ENCODE data around the gene TMEM269. TPM values are rescaled to one million over a fixed set of nuclear protein-coding genes. Genes with fewer than 3 reads are reported as not detected.

Gene TMEM269
- total and polyA plus RNA-seq, 3 experiments from 2014 or later, result 0.16 to 0.20 TPM; not detected in 1

- Histone ChIP-seq H3K27ac (ENCODE audit: low read depth, low read length) (no peak overlapping the region), H3K36me3 (ENCODE audit: insufficient read depth, low read length) (peaks cover 23% of the 10 kb centered on the region), H3K27me3 (ENCODE audit: insufficient read depth, low read length, poor library complexity, severe bottlenecking) (no peaks in the 10 kb centered on the region), H3K4me1 (ENCODE audit: insufficient read depth, low read length) (peaks cover 15% of the 10 kb centered on the region), H3K9me3 (ENCODE audit: low read length) (no peaks in the 10 kb centered on the region), H3K4me3 (ENCODE audit: low read length) (no peak overlapping the region)
- ChIA-PET POLR2A (no interaction called here), CTCF (no interaction called here)
- H3K9me3 Mint-ChIP-seq, result no peaks in the 10 kb centered on the region
- peaks cover 4 to 7% (median 5%) of the 10 kb centered on the region in 3 donors for H3K4me1 Mint-ChIP-seq
- peaks cover 6 to 45% (median 13%) of the 10 kb centered on the region in 3 donors for H3K36me3 Mint-ChIP-seq
- no peak overlapping the region for H3K4me3 Mint-ChIP-seq
- no peak for DNase-seq
- H3K27ac Mint-ChIP-seq, result peak overlapping the region in 1 of 8 donors; percentile 63
- H3K27me3 Mint-ChIP-seq, result no peaks in the 10 kb centered on the region
Measured at GRCh38 chr1:42761567-42761966, 23.2 kb upstream of the TMEM269 start.

DNA sequence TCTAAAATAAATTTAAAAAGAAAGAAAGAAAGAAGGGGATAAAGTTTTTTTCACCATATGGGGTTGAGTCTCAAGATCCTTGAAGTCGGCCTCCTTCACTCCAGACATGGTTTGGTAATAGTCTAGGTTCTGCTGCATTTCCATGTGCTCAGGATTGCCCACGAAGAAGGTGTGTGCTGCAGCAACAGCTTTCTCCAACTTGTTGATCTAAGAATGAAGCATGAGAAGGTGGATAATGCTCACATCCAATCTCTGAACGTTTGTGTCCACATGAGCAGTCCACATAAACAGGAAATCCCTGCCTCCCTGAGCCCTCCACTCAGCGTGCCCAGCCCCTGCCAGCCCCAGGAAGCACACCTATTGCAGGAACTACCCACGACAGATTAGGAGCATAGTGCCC lies 22.5 kb upstream of the TMEM269 start:
- H3K4me1 ChIP-seq (ENCODE audit: insufficient read depth, low read length), result peaks cover 15% of the 10 kb centered on the region
- peaks cover 0 to 8% (median 4%) of the 10 kb centered on the region in 3 donors for H3K4me1 Mint-ChIP-seq
- no peaks in the 10 kb centered on the region for H3K9me3 ChIP-seq (ENCODE audit: low read length)
- H3K4me3 Mint-ChIP-seq, result peak overlapping the region in 1 of 7 donors; percentile 24
- CTCF ChIA-PET, result interaction anchor here (0.6 to 1.1 kb wide), 2 partner anchors 84 to 219 kb away, joined by 3 read pairs; partner anchors contain the start of gene ZNF691
- no peak overlapping the region for H3K4me3 ChIP-seq (ENCODE audit: low read length)
- H3K27me3 ChIP-seq (ENCODE audit: insufficient read depth, low read length, poor library complexity, severe bottlenecking), result no peaks in the 10 kb centered on the region
- H3K27me3 Mint-ChIP-seq, result no peaks in the 10 kb centered on the region
- H3K27ac ChIP-seq (ENCODE audit: low read depth, low read length), result no peak overlapping the region
- H3K27ac Mint-ChIP-seq, result peak overlapping the region in 1 of 8 donors; percentile 51
- peaks cover 0 to 43% (median 10%) of the 10 kb centered on the region in 3 donors for H3K36me3 Mint-ChIP-seq
- POLR2A ChIA-PET, result no interaction called here
- peaks cover 19% of the 10 kb centered on the region for H3K36me3 ChIP-seq (ENCODE audit: insufficient read depth, low read length)
- H3K9me3 Mint-ChIP-seq, result no peaks in the 10 kb centered on the region
- no peak for DNase-seq

DNA sequence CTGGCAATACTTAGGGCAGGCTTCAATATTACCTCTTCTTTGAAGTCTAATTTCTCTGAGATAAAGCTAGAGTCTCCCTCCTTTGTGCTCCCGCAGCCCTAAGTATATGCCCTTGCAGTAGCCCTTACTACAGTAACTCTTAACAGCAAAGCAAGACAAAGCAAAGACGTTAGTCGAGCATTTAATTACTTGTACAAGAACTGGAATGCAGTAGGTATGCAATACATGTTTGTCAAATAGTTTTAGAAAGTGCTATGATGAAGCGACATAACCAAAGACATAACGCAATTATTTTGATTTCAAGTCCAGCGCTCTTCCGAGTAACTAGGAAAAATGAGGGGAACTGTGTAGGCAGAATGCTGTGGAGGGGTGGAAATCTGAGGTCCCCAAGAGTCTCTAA lies 19.5 kb upstream of the TMEM269 start:
- ChIA-PET POLR2A (interaction anchor here (1.7 to 2.8 kb wide), 3 partner anchors 82 to 308 kb away, joined by 7 to 45 read pairs (median 12); partner anchors contain the start of genes PPIH and YBX1), CTCF (interaction anchor here (1.2 to 3.1 kb wide), 4 partner anchors 8 to 103 kb away, joined by 3 to 17 read pairs (median 9); no protein-coding TSS in a partner anchor)
- Histone ChIP-seq H3K27me3 (ENCODE audit: insufficient read depth, low read length, poor library complexity, severe bottlenecking) (no peaks in the 10 kb centered on the region), H3K9me3 (ENCODE audit: low read length) (no peaks in the 10 kb centered on the region), H3K4me3 (ENCODE audit: low read length) (peak overlapping the region; percentile 73), H3K4me1 (ENCODE audit: insufficient read depth, low read length) (peaks cover 31% of the 10 kb centered on the region), H3K36me3 (ENCODE audit: insufficient read depth, low read length) (no peaks in the 10 kb centered on the region), H3K27ac (ENCODE audit: low read depth, low read length) (peak overlapping the region; percentile 80)
- H3K9me3 Mint-ChIP-seq, result no peaks in the 10 kb centered on the region
- no peaks in the 10 kb centered on the region for H3K27me3 Mint-ChIP-seq
- peaks cover 18 to 35% (median 26%) of the 10 kb centered on the region in 3 donors for H3K4me1 Mint-ChIP-seq
- H3K36me3 Mint-ChIP-seq, result peaks cover 0 to 30% (median 4%) of the 10 kb centered on the region in 3 donors
- H3K27ac Mint-ChIP-seq, result no peak overlapping the region
- no peak overlapping the region for H3K4me3 Mint-ChIP-seq
- DNase-seq, result no peak

- Histone ChIP-seq H3K27me3 (ENCODE audit: insufficient read depth, low read length, poor library complexity, severe bottlenecking) (no peaks in the 10 kb centered on the region), H3K4me1 (ENCODE audit: insufficient read depth, low read length) (peaks cover 36% of the 10 kb centered on the region), H3K4me3 (ENCODE audit: low read length) (peak overlapping the region; percentile 73), H3K27ac (ENCODE audit: low read depth, low read length) (peak overlapping the region; percentile 80), H3K36me3 (ENCODE audit: insufficient read depth, low read length) (no peaks in the 10 kb centered on the region), H3K9me3 (ENCODE audit: low read length) (no peaks in the 10 kb centered on the region)
- Mint-ChIP-seq H3K27me3 (no peaks in the 10 kb centered on the region), H3K9me3 (no peaks in the 10 kb centered on the region), H3K4me3 (no peak overlapping the region), H3K27ac (peak overlapping the region in 2 of 8 donors; percentile 78 to 88), H3K4me1 (peaks cover 23 to 42% (median 33%) of the 10 kb centered on the region in 3 donors), H3K36me3 (peaks cover 0 to 35% (median 5%) of the 10 kb centered on the region in 3 donors)
- ChIA-PET POLR2A (interaction anchor here (0.6 to 2.8 kb wide), 18 partner anchors 18 to 1181 kb away, joined by 3 to 45 read pairs (median 4); partner anchors contain the start of genes CCDC30, ERMAP, IPO13 and PPIH), CTCF (interaction anchor here (0.6 to 3.1 kb wide), 16 partner anchors 8 to 428 kb away, joined by 3 to 17 read pairs (median 4); partner anchors contain the start of genes PPIH and ZNF691)
- DNase-seq, result peak in 4 of 5 donors; percentile 6 to 60 (median 18)
Measured at GRCh38 chr1:42765832-42766740, 18.7 kb upstream of the TMEM269 start.

DNA sequence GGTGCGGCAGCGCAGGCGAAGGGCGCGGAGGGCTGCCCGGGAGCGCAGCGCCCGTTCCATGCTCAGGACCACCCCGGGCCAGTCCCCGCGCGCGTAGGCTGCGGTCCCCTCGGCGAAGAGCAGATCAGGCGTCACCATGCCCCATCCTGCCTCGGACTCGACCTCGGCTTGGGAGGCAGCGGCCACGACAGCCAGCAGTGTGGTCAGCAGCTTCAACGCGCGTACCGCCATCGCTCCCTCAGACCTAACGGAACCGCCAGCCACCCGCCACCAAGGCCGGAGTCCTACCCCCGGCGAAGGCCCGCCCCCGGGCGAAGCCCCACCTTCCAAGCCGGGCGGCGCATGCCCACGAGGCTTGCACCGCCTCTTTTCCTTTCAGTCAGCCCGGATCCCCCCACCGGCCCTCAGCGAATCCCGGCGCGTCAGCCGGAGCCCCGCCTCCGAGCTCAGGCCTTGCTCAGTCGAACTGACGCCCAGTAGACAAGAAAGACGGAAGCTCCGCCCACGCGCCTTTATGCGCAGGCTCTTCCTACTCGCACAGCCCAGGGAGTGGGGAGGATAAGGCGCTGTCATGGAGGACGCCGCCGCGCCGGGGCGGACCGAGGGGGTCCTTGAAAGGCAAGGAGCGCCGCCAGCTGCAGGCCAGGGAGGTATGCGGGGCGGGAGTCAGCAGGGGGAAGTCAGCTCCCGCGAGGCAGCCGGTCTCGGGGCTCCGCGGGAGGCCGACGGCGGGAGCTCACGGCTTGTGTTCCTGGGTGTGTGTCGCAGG lies 17.9 kb upstream of the TMEM269 start, which contains the start of the genes C1orf50 and P3H1:
C1orf50 (plus strand) TSS at position 509 of the 769 bp plus-strand sequence; CDS start at position 572, 63 bp downstream.
P3H1 (minus strand) TSS at position 288 of the 769 bp plus-strand sequence; CDS start at position 231, 57 bp downstream.
- Mint-ChIP-seq H3K4me3 (no peak within 1 kb of the TSS), H3K27me3 (no peaks in the 10 kb centered on the region), H3K27ac (peak within 1 kb of the TSS; percentile 64 to 97 (median 94)), H3K36me3 (peaks cover 0 to 30% (median 5%) of the 10 kb centered on the region in 3 donors), H3K4me1 (peaks cover 24 to 43% (median 36%) of the 10 kb centered on the region in 3 donors), H3K9me3 (no peaks in the 10 kb centered on the region)
- POLR2A ChIA-PET, result interaction anchor here (0.6 to 2.8 kb wide), 18 partner anchors 17 to 1180 kb away, joined by 3 to 45 read pairs (median 4); partner anchors contain the start of genes CCDC30, ERMAP, IPO13 and PPIH
- H3K4me1 ChIP-seq (ENCODE audit: insufficient read depth, low read length), result peaks cover 37% of the 10 kb centered on the region
- CTCF ChIA-PET, result interaction anchor here (0.6 to 3.1 kb wide), 15 partner anchors 9 to 429 kb away, joined by 3 to 17 read pairs (median 5); partner anchors contain the start of genes PPIH and ZNF691
- H3K4me3 ChIP-seq (ENCODE audit: low read length), result peak within 1 kb of the TSS; percentile 83
- H3K27me3 ChIP-seq (ENCODE audit: insufficient read depth, low read length, poor library complexity, severe bottlenecking), result no peaks in the 10 kb centered on the region
- peak within 1 kb of the TSS; percentile 90 for H3K27ac ChIP-seq (ENCODE audit: low read depth, low read length)
- no peaks in the 10 kb centered on the region for H3K9me3 ChIP-seq (ENCODE audit: low read length)
- no peaks in the 10 kb centered on the region for H3K36me3 ChIP-seq (ENCODE audit: insufficient read depth, low read length)
- DNase-seq, result peak; percentile 100

GRCh38 chr1:42767510-42768000 lies 17.2 kb upstream of the TMEM269 start:
- Mint-ChIP-seq H3K4me1 (peaks cover 27 to 45% (median 41%) of the 10 kb centered on the region in 3 donors), H3K9me3 (no peaks in the 10 kb centered on the region), H3K36me3 (peaks cover 0 to 28% (median 5%) of the 10 kb centered on the region in 3 donors), H3K4me3 (no peak overlapping the region), H3K27ac (peak overlapping the region; percentile 64 to 97 (median 94)), H3K27me3 (no peaks in the 10 kb centered on the region)
- no peaks in the 10 kb centered on the region for H3K36me3 ChIP-seq (ENCODE audit: insufficient read depth, low read length)
- no peaks in the 10 kb centered on the region for H3K27me3 ChIP-seq (ENCODE audit: insufficient read depth, low read length, poor library complexity, severe bottlenecking)
- DNase-seq, result no peak
- ChIA-PET CTCF (interaction anchor here (0.7 to 3.1 kb wide), 14 partner anchors 10 to 306 kb away, joined by 3 to 17 read pairs (median 6); partner anchors contain the start of genes PPIH and ZNF691), POLR2A (interaction anchor here (0.6 to 2.8 kb wide), 10 partner anchors 18 to 1179 kb away, joined by 3 to 45 read pairs (median 6); partner anchors contain the start of genes CCDC30, ERMAP, IPO13 and SVBP)
- peak overlapping the region; percentile 90 for H3K27ac ChIP-seq (ENCODE audit: low read depth, low read length)
- peak overlapping the region; percentile 83 for H3K4me3 ChIP-seq (ENCODE audit: low read length)
- peaks cover 37% of the 10 kb centered on the region for H3K4me1 ChIP-seq (ENCODE audit: insufficient read depth, low read length)
- no peaks in the 10 kb centered on the region for H3K9me3 ChIP-seq (ENCODE audit: low read length)

DNA sequence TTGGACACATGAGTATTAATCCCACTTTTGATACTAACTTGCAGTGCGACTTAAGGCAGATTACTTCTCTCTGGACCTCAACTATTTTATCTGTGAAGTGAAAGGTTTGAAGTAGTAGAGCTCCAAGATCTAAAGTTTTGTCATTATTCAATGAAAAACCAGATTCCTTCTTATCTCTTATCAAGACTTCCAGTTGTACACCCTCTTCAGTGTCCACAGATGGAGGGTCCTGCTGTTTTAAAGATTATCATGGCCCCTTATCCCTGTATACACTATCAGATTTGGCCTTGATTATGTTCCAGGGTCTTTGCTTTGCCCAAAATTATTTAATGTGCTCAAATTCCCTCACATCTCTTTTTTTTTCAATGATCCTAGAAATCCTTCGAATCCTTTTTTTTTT lies 16.6 kb upstream of the TMEM269 start:
- CTCF ChIA-PET, result interaction anchor here (2.0 to 3.1 kb wide), 2 partner anchors 9 to 84 kb away, joined by 6 to 15 read pairs; no protein-coding TSS in a partner anchor
- H3K4me3 ChIP-seq (ENCODE audit: low read length), result peak overlapping the region; percentile 83
- no peaks in the 10 kb centered on the region for H3K27me3 ChIP-seq (ENCODE audit: insufficient read depth, low read length, poor library complexity, severe bottlenecking)
- no peak for DNase-seq
- peaks cover 37% of the 10 kb centered on the region for H3K4me1 ChIP-seq (ENCODE audit: insufficient read depth, low read length)
- peak overlapping the region in 6 of 8 donors; percentile 64 to 97 (median 94) for H3K27ac Mint-ChIP-seq
- no peak overlapping the region for H3K4me3 Mint-ChIP-seq
- POLR2A ChIA-PET, result interaction anchor here (1.9 kb wide), 1 partner anchor 78 kb away, joined by 18 read pairs; the partner anchor contains the start of gene ZNF691
- peak overlapping the region; percentile 90 for H3K27ac ChIP-seq (ENCODE audit: low read depth, low read length)
- H3K9me3 ChIP-seq (ENCODE audit: low read length), result no peaks in the 10 kb centered on the region
- no peaks in the 10 kb centered on the region for H3K9me3 Mint-ChIP-seq
- H3K27me3 Mint-ChIP-seq, result peaks cover 0 to 1% of the 10 kb centered on the region in 2 donors
- H3K4me1 Mint-ChIP-seq, result peaks cover 31 to 50% (median 45%) of the 10 kb centered on the region in 3 donors
- peaks cover 0 to 31% (median 5%) of the 10 kb centered on the region in 3 donors for H3K36me3 Mint-ChIP-seq
- H3K36me3 ChIP-seq (ENCODE audit: insufficient read depth, low read length), result no peaks in the 10 kb centered on the region

All from CD8-positive, alpha-beta memory T cell (primary cell).